HG03103 (cell line): Measurements from ENCODE around the gene VAMP5.

ENCODE experiments used
- ATAC-seq: cut with Tn5 transposase; IDR thresholded peaks from one replicate; pipeline ENCODE4 v1.9.1; 2021; ENCODE audit warnings: low read depth; ENCODE audit not compliant: unreplicated experiment

The VAMP5 gene

DNA sequence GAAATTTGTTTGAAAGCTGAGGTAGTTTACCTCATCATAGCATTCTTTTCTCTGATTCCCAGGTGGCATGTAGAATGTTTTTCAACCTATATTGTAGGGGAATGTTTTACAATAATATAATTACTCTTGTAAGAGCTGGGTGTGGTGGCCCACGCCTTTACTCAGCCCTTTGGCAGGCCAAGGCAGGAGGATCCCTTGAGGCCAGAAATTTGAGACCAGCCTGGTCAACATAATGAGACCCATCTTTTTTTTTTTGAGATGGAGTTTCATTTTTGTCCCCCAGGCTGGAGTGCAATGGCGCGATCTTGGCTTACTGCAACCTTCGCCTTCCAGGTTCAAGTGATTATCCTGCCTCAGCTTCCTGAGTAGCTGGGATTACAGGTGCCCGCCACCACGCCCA lies 35.4 kb downstream of the VAMP5 start:
- no peak for ATAC-seq

DNA sequence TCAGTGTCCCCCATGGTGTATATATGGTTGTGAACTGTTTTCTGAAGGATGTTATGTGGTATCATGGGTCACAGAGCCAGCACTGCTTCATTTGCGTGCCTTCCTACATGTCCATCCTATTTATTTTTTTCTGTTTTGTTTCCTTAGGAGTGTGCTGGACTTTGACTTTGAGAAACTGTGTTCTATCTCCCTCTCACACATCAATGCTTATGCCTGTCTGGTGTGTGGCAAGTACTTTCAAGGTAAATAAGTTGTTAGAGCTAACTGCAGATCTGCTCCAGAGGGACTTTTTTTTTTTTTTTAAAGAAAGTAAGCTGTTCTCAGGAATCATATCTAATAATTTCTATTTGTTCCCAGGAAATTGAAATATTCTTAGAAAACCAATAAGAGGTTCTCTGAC lies 37.1 kb downstream of the VAMP5 start:
- ATAC-seq = no peak

- ATAC-seq = no peak
Measured at GRCh38 chr2:85623991-85624390, 39.8 kb downstream of the VAMP5 start.

DNA sequence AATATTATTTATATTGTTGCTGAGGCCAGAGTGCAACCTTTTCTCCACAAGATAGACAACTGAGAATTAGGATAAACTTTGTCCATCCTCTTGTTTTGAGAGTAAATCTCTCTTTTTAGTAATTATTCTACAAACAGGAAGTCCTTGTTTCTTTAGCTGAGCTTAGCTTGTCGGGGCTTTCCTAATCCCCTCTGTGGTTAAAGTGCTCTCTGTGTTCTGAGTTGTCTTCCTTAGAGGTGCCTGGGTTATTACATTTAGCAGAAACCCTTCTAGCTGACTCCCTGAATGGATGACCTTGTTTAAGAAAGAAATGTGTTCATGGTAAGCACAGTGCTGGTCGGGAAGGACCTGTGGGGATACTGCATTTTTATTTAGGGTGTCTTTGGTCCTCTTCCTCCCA lies 44.4 kb downstream of the VAMP5 start:
- ATAC-seq = no peak

- no peak for ATAC-seq
Measured at GRCh38 chr2:85631316-85631715, 47.1 kb downstream of the VAMP5 start.

GRCh38 chr2:85635011-85635410 lies 50.8 kb downstream of the VAMP5 start:
- no peak for ATAC-seq

GRCh38 chr2:85635636-85636035 lies 51.4 kb downstream of the VAMP5 start:
- ATAC-seq = no peak

DNA sequence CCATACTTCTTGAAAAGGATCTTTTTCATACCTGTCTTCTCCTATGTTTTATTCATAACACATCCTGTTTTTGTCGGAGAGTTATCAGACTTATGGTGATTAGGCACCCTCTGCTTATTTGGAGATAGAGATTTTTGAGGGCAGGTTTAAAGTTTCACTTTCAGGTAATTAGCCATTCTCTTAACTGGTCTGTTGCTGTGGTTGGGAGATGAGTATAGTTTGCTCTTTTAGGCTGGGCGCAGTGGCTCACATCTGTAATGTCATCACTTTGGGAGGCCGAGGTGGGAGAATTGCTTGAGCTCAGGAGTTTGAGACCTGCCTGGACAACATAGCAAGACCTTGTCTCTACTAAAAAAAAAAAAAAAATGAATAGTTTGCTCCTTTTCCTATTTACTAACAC lies 58.5 kb downstream of the VAMP5 start:
- ATAC-seq = no peak
